Suprapubic skin (tissue), 4 donors: ENCODE data around the gene MINDY2.

ENCODE experiments used
- CTCF ChIP-seq, 2 donors: fragments of 200-600 bp in 1 of 2; fragments of 450-650 bp in 1 of 2; sonication (generic) in 1 of 2; IDR thresholded peaks; one replicate each; pipeline ENCODE4 v1.5.1; 2016 to 2019; ENCODE audit warnings: antibody characterized with exemption in 2 of 2, mild to moderate bottlenecking in 1 of 2, moderate library complexity in 1 of 2
- POLR2A ChIP-seq, 2 donors: fragments of 450-650 bp; IDR thresholded peaks; one replicate each; pipeline ENCODE4 v1.6.1; 2017; ENCODE audit warnings: antibody characterized with exemption in 2 of 2, mild to moderate bottlenecking in 2 of 2, moderate library complexity in 2 of 2
- POLR2AphosphoS5 ChIP-seq, 3 donors: sonication (generic); formaldehyde crosslinking; IDR thresholded peaks; one replicate each; pipeline ENCODE4 v1.6.1; 2017; ENCODE audit warnings: antibody characterized with exemption in 3 of 3

DNA sequence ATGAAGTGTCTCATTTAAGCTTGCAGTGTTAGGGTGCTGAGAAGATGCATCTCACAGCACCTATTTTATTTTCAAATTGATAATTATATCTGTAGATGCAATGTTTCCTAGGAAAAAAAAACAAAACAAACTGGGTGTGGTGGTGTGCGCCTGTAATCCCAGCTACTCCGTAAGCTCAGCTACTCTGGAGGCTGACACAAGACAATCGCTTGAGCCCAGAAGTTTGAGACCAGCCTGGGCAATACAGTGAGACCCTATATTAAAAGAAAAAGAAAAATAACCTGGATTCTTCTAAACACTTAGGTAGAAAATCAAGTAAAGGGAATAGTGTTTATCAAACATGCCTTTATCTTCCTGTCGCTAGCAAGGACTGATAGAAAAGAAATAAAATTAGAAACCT, 1.9 kb downstream of the MINDY2 start:
- TF ChIP-seq CTCF (IDR thresholded peaks at IDR 0.05), result no peak
- no peak for TF ChIP-seq POLR2A (IDR thresholded peaks at IDR 0.05)
- no peak for TF ChIP-seq POLR2AphosphoS5 (IDR thresholded peaks at IDR 0.05)
